ENCODE measurements around the gene CHCHD4. TPM values are rescaled to one million over a fixed set of nuclear protein-coding genes. Genes with fewer than 3 reads are reported as not detected.

CHCHD4 gene
- total and polyA plus RNA-seq, 2 of the 13 experiments (the other 11 are each of a cell fraction or from before 2014, with no cell fraction given) = 15.8 to 24.1 TPM

DNA sequence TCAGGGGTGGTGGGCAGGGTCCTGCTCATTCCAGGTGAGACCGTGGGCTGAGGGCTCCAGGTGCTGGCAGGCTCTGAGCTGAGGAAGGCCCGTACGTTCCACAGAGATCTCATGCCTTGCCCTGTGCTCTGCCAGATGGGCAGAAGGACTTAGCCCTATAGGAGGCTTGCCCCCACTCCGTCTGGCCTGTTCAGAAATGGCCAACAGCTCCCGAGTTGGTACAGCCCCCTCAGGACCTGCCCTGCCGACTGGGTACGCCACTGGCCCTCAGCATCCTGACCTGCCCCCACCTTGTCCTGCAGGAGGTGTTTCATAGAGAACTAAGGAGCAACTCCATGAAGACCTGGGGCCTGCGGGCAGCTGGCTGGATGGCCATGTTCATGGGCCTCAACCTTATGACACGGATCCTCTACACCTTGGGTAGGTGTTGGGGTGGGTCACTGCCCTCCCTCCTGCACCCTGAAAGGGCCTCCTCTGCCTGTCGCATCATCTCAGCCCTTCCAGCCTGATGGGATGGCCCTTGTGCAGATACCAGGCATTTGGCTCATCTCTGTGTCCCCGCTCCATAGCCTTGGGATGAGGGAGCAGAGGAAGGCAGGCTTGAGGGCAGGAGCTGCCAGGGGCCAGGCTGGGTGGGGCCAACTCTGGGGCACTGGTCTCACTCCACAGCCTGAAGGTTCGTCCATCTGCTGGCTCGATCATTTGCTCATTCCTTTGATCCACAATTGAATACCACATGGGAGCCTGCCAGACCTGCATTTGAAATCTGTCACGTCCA lies 14.4 kb upstream of the CHCHD4 start:
- H3K4me1 ChIP-seq (ENCODE audit: insufficient read depth, low read length) = peaks cover 6% of the 10 kb centered on the region
- 88% methylated on average over 8 of the region's 14 CpGs for WGBS (ENCODE audit: low lambda C conversion rate)
- ChIA-PET CTCF (ENCODE audit: low intra/inter-chr PET ratio, low total read pairs) (no interaction called here), POLR2A (interaction anchor here (1.0 kb wide), 1 partner anchor 13 kb away, joined by 3 read pairs; no protein-coding TSS in a partner anchor)
- no peak overlapping the region for H2AFZ ChIP-seq (ENCODE audit: low read length)
- intact Hi-C loops (cut with micrococcal nuclease; ENCODE audit: unreplicated experiment) = no loop called here
- no peaks in the 10 kb centered on the region for H3K27me3 ChIP-seq (ENCODE audit: control insufficient read depth in 1 of 2, insufficient read depth in 2 of 2, low read length in 2 of 2)
- no peak overlapping the region for H3K4me2 ChIP-seq (ENCODE audit: low read depth, low read length)
- in situ Hi-C loops (cut with HindIII; ENCODE audit: extremely low pct_ligation_motif_present, low pct_unique_long_range_greater_than_20kb) = no loop called here
- no peak overlapping the region for H3K27ac ChIP-seq (ENCODE audit: extremely low read length, insufficient read depth, low read length)
- no peak overlapping the region for H3K9ac ChIP-seq (ENCODE audit: insufficient read depth, low read depth, low read length)
- BruUV-seq (replicated peaks) = no TSS peak
- no peaks in the 10 kb centered on the region for H3K9me3 ChIP-seq (ENCODE audit: low read length)
- no peaks in the 10 kb centered on the region for H3K79me2 ChIP-seq (ENCODE audit: insufficient read depth, low read length)
- ATAC-seq = no peak
- H3K4me3 ChIP-seq (replicated peaks in 1 of 3; ENCODE audit: insufficient read depth in 1 of 3, low read depth in 2 of 3, low read length in 3 of 3) = no peak overlapping the region
- H4K20me1 ChIP-seq (ENCODE audit: insufficient read depth, low read length) = no peaks in the 10 kb centered on the region
- DNase-seq (ENCODE audit: low spot score) = no peak
- H3K36me3 ChIP-seq (replicated peaks in 1 of 2; ENCODE audit: control insufficient read depth in 1 of 2, insufficient read depth in 2 of 2, low read length in 2 of 2) = peaks cover 22 to 53% of the 10 kb centered on the region in 2 experiments
- no peak for FAIRE-seq
- TF ChIP-seq, protein P1, sequence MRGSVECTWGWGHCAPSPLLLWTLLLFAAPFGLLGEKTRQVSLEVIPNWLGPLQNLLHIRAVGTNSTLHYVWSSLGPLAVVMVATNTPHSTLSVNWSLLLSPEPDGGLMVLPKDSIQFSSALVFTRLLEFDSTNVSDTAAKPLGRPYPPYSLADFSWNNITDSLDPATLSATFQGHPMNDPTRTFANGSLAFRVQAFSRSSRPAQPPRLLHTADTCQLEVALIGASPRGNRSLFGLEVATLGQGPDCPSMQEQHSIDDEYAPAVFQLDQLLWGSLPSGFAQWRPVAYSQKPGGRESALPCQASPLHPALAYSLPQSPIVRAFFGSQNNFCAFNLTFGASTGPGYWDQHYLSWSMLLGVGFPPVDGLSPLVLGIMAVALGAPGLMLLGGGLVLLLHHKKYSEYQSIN (CRISPR knock-in tag; IDR thresholded peaks at IDR 0.05; ENCODE audit: borderline replicate concordance) = no peak
- TF ChIP-seq, protein P2, sequence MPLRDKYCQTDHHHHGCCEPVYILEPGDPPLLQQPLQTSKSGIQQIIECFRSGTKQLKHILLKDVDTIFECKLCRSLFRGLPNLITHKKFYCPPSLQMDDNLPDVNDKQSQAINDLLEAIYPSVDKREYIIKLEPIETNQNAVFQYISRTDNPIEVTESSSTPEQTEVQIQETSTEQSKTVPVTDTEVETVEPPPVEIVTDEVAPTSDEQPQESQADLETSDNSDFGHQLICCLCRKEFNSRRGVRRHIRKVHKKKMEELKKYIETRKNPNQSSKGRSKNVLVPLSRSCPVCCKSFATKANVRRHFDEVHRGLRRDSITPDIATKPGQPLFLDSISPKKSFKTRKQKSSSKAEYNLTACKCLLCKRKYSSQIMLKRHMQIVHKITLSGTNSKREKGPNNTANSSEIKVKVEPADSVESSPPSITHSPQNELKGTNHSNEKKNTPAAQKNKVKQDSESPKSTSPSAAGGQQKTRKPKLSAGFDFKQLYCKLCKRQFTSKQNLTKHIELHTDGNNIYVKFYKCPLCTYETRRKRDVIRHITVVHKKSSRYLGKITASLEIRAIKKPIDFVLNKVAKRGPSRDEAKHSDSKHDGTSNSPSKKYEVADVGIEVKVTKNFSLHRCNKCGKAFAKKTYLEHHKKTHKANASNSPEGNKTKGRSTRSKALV (CRISPR knock-in tag; IDR thresholded peaks at IDR 0.05) = no peak
- TF ChIP-seq ZNF724P (CRISPR knock-in tag; IDR thresholded peaks at IDR 0.05; ENCODE audit: borderline replicate concordance) = no peak
- TF ChIP-seq NFRKB (IDR thresholded peaks at IDR 0.05) = no peak
- TF ChIP-seq, protein P3, sequence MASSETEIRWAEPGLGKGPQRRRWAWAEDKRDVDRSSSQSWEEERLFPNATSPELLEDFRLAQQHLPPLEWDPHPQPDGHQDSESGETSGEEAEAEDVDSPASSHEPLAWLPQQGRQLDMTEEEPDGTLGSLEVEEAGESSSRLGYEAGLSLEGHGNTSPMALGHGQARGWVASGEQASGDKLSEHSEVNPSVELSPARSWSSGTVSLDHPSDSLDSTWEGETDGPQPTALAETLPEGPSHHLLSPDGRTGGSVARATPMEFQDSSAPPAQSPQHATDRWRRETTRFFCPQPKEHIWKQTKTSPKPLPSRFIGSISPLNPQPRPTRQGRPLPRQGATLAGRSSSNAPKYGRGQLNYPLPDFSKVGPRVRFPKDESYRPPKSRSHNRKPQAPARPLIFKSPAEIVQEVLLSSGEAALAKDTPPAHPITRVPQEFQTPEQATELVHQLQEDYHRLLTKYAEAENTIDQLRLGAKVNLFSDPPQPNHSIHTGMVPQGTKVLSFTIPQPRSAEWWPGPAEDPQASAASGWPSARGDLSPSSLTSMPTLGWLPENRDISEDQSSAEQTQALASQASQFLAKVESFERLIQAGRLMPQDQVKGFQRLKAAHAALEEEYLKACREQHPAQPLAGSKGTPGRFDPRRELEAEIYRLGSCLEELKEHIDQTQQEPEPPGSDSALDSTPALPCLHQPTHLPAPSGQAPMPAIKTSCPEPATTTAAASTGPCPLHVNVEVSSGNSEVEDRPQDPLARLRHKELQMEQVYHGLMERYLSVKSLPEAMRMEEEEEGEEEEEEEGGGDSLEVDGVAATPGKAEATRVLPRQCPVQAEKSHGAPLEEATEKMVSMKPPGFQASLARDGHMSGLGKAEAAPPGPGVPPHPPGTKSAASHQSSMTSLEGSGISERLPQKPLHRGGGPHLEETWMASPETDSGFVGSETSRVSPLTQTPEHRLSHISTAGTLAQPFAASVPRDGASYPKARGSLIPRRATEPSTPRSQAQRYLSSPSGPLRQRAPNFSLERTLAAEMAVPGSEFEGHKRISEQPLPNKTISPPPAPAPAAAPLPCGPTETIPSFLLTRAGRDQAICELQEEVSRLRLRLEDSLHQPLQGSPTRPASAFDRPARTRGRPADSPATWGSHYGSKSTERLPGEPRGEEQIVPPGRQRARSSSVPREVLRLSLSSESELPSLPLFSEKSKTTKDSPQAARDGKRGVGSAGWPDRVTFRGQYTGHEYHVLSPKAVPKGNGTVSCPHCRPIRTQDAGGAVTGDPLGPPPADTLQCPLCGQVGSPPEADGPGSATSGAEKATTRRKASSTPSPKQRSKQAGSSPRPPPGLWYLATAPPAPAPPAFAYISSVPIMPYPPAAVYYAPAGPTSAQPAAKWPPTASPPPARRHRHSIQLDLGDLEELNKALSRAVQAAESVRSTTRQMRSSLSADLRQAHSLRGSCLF (CRISPR knock-in tag; IDR thresholded peaks at IDR 0.05; ENCODE audit: borderline replicate concordance) = no peak
- no peak for TF ChIP-seq ZNF292 (CRISPR knock-in tag; IDR thresholded peaks at IDR 0.05; ENCODE audit: borderline replicate concordance, low read depth)
- TF ChIP-seq BHLHE40 (IDR thresholded peaks at IDR 0.05; ENCODE audit: low read length) = no peak
- TF ChIP-seq HDAC2 (CRISPR knock-in tag; IDR thresholded peaks at IDR 0.05) = no peak
- no peak for TF ChIP-seq FOXK1 (CRISPR knock-in tag; IDR thresholded peaks at IDR 0.05; ENCODE audit: borderline replicate concordance, low read depth)
- TF ChIP-seq IRX3 (CRISPR knock-in tag; IDR thresholded peaks at IDR 0.05; ENCODE audit: borderline replicate concordance, low read depth) = no peak
- no peak for TF ChIP-seq RBFOX2 (IDR thresholded peaks at IDR 0.05; ENCODE audit: low read depth, low read length)
- TF ChIP-seq FIP1L1 (IDR thresholded peaks at IDR 0.05; ENCODE audit: borderline replicate concordance, insufficient read depth, low read depth, low read length) = no peak
- no peak for TF ChIP-seq ZNF503 (CRISPR knock-in tag; IDR thresholded peaks at IDR 0.05)
- no peak for TF ChIP-seq TOE1 (CRISPR knock-in tag; IDR thresholded peaks at IDR 0.05)
